ENCODE measurements around the gene TRPV3.
"Not testable (repeated sequence)": the region's sequence is repeated elsewhere in the genome, so short reads cannot be mapped to it uniquely, and the experiment has no call there.

Gene TRPV3

GRCh38 chr17:3469529-3469928 is 88.1 kb downstream of the TRPV3 start:
- no peak for DNase-seq

- not testable (repeated sequence) for DNase-seq
These were observed 91.3 kb downstream of the TRPV3 start for GRCh38 chr17:3466355-3466754.
